Prostate gland (tissue), 2 donors: ENCODE results near the gene ZBTB7C. TPM values are rescaled to one million over a fixed set of nuclear protein-coding genes. Genes with fewer than 3 reads are reported as not detected.

Experiments
- DNase-seq: peaks from one replicate; pipeline ENCODE4 v3.0.0-alpha.2; 2019; ENCODE audit warnings: low spot score
- H3K27ac ChIP-seq, 2 donors: fragments of 200-600 bp; sonication (generic); 2 replicates each; pipeline ENCODE4 v1.5.1; 2017 to 2019
- H3K27me3 ChIP-seq: fragments of 200-600 bp; sonication (generic); replicated peaks from 2 replicates; pipeline ENCODE4 v1.5.1; 2019; ENCODE audit not compliant: insufficient read depth
- H3K36me3 ChIP-seq, 2 donors: fragments of 200-600 bp; sonication (generic); 1 replicate in 1 of 2; 2 replicates in 1 of 2; pipeline versions ENCODE4 v1.5.1 to v1.8.1; 2017 to 2019
- H3K4me1 ChIP-seq: fragments of 200-600 bp; sonication (generic); replicated peaks from 2 replicates; pipeline ENCODE4 v1.5.1; 2019
- H3K4me3 ChIP-seq, 2 donors: fragments of 200-600 bp; sonication (generic); 2 replicates each; pipeline ENCODE4 v1.5.1; 2017 to 2019
- H3K9me3 ChIP-seq: fragments of 200-600 bp; sonication (generic); 2 replicates; pipeline ENCODE4 v1.5.1; 2017
- CTCF ChIP-seq, 4 experiments: fragments of 200-600 bp in 2 of 4; fragments of 450-650 bp in 2 of 4; sonication (generic) in 2 of 4; IDR thresholded peaks; 1 replicate in 3 of 4; 2 replicates in 1 of 4; pipeline ENCODE4 v1.5.1; 2016 to 2019; ENCODE audit warnings: antibody characterized with exemption in 4 of 4, mild to moderate bottlenecking in 2 of 4, moderate library complexity in 2 of 4
- POLR2A ChIP-seq: fragments of 450-650 bp; IDR thresholded peaks from one replicate; pipeline ENCODE4 v1.6.1; 2016; ENCODE audit warnings: antibody characterized with exemption, mild to moderate bottlenecking
- POLR2AphosphoS5 ChIP-seq: sonication (generic); formaldehyde crosslinking; IDR thresholded peaks from one replicate; pipeline ENCODE4 v1.6.1; 2017; ENCODE audit warnings: antibody characterized with exemption
- WGBS: methylation state at CpG from one replicate; pipeline ENCODE4 v1.1.5; 2018; 5-methylcytosine and 5-hydroxymethylcytosine counted together
- intact Hi-C: fragments of 100-400 bp; cut with DNase I; formaldehyde crosslinking; loops from one replicate; pipeline ENCODE4 v1.14.2; 2022
- total RNA-seq, 2 donors: library from RNA; depleted of rRNA; stranded (reverse); fragments of >200 nt; gene quantifications; one replicate each; pipeline ENCODE4 v1.1.0, GENCODE V29; 2016

The ZBTB7C gene
- total RNA-seq, 2 donors from 2014 or later, result 14.7 to 48.9 TPM

GRCh38 chr18:48390641-48391040 lies 18.5 kb downstream of the ZBTB7C start:
- intact Hi-C loops, result no loop called here
- Histone ChIP-seq H3K27me3 (peaks cover 3% of the 10 kb centered on the region), H3K4me3 (no peak overlapping the region), H3K4me1 (no peaks in the 10 kb centered on the region), H3K27ac (no peak overlapping the region), H3K9me3 (no peaks in the 10 kb centered on the region), H3K36me3 (no peaks in the 10 kb centered on the region)
- no peak for TF ChIP-seq CTCF (IDR thresholded peaks at IDR 0.05)
- TF ChIP-seq POLR2AphosphoS5, result no peak
- TF ChIP-seq POLR2A, result no peak
- WGBS, result 97% methylated on average over 5 of the region's 5 CpGs
- no peak for DNase-seq

- intact Hi-C loops, result no loop called here
- TF ChIP-seq POLR2A, result no peak
- no peak for TF ChIP-seq POLR2AphosphoS5
- TF ChIP-seq CTCF (IDR thresholded peaks at IDR 0.05), result no peak
- Histone ChIP-seq H3K27me3 (peaks cover 3% of the 10 kb centered on the region), H3K9me3 (no peaks in the 10 kb centered on the region), H3K36me3 (no peaks in the 10 kb centered on the region), H3K4me1 (no peaks in the 10 kb centered on the region), H3K4me3 (no peak overlapping the region), H3K27ac (no peak overlapping the region)
- WGBS, result 87% methylated on average over 4 of the region's 4 CpGs
- DNase-seq, result no peak
Observed at GRCh38 chr18:48388478-48388877, 20.7 kb downstream of the ZBTB7C start.

- H3K27ac ChIP-seq, result no peak overlapping the region
- no peak overlapping the region for H3K4me3 ChIP-seq
- TF ChIP-seq POLR2AphosphoS5, result no peak
- no peak for TF ChIP-seq POLR2A
- TF ChIP-seq CTCF (IDR thresholded peaks at IDR 0.05), result no peak
- no peak for DNase-seq
- no peaks in the 10 kb centered on the region for H3K9me3 ChIP-seq
- intact Hi-C loops, result no loop called here
- H3K4me1 ChIP-seq, result no peaks in the 10 kb centered on the region
- peaks cover 3% of the 10 kb centered on the region for H3K27me3 ChIP-seq
- 75% methylated on average over 1 of the region's 1 CpG for WGBS
- no peaks in the 10 kb centered on the region for H3K36me3 ChIP-seq
Observed at GRCh38 chr18:48387300-48387699, 21.9 kb downstream of the ZBTB7C start.

GRCh38 chr18:48385596-48385995 lies 23.6 kb downstream of the ZBTB7C start:
- H3K27me3 ChIP-seq, result no peaks in the 10 kb centered on the region
- no peak for DNase-seq
- no peak overlapping the region for H3K27ac ChIP-seq
- H3K4me1 ChIP-seq, result no peaks in the 10 kb centered on the region
- H3K9me3 ChIP-seq, result no peaks in the 10 kb centered on the region
- 56% methylated on average over 12 of the region's 12 CpGs for WGBS
- TF ChIP-seq POLR2A, result no peak
- TF ChIP-seq CTCF (IDR thresholded peaks at IDR 0.05), result no peak
- no peak for TF ChIP-seq POLR2AphosphoS5
- intact Hi-C loops, result no loop called here
- no peak overlapping the region for H3K4me3 ChIP-seq
- H3K36me3 ChIP-seq, result no peaks in the 10 kb centered on the region

- no peak overlapping the region for H3K4me3 ChIP-seq
- H3K4me1 ChIP-seq, result no peaks in the 10 kb centered on the region
- DNase-seq, result no peak
- intact Hi-C loops, result loop anchor here (1.0 kb wide), 1 partner anchor 12 kb away; no protein-coding TSS in a partner anchor
- TF ChIP-seq CTCF (IDR thresholded peaks at IDR 0.05), result no peak
- TF ChIP-seq POLR2AphosphoS5, result no peak
- no peak for TF ChIP-seq POLR2A
- H3K27me3 ChIP-seq, result no peaks in the 10 kb centered on the region
- H3K9me3 ChIP-seq, result no peaks in the 10 kb centered on the region
- no peak overlapping the region for H3K27ac ChIP-seq
- WGBS, result 93% methylated on average over 3 of the region's 3 CpGs
- H3K36me3 ChIP-seq, result no peaks in the 10 kb centered on the region
Observed at GRCh38 chr18:48376934-48377333, 32.2 kb downstream of the ZBTB7C start.
